Breast epithelium (tissue), 4 donors: ENCODE measurements around the gene DNAH3. TPM values are rescaled to one million over a fixed set of nuclear protein-coding genes. Genes with fewer than 3 reads are reported as not detected.

Experiments used
- DNase-seq, 2 donors: peaks; one replicate each; pipeline ENCODE4 v3.0.0-alpha.2; 2019; ENCODE audit warnings: low spot score in 2 of 2
- H3K27ac ChIP-seq, 2 donors: fragments of 200-600 bp; sonication (generic) in 1 of 2; one replicate each; pipeline ENCODE4 v1.5.1; 2016 to 2019; ENCODE audit warnings: mild to moderate bottlenecking in 1 of 2
- H3K27me3 ChIP-seq, 2 donors: fragments of 200-600 bp; sonication (generic) in 1 of 2; one replicate each; pipeline versions ENCODE4 v1.5.1 to v1.6.0; 2017 to 2019; ENCODE audit warnings: control low read depth in 1 of 2, mild to moderate bottlenecking in 1 of 2
- H3K36me3 ChIP-seq: fragments of 200-600 bp; one replicate; pipeline ENCODE4 v1.5.1; 2019
- H3K4me1 ChIP-seq, 2 donors: fragments of 200-600 bp; sonication (generic); one replicate each; pipeline ENCODE4 v1.5.1; 2016 to 2019; ENCODE audit warnings: control low read depth in 1 of 2
- H3K4me3 ChIP-seq, 3 donors: fragments of 200-600 bp; sonication (generic); 1 replicate in 2 of 3; 2 replicates in 1 of 3; pipeline ENCODE4 v1.5.1; 2016 to 2019; ENCODE audit warnings: mild to moderate bottlenecking in 3 of 3, moderate library complexity in 2 of 3
- H3K9me3 ChIP-seq, 2 donors: fragments of 200-600 bp; sonication (generic) in 1 of 2; one replicate each; pipeline ENCODE4 v1.5.1; 2016 to 2019; ENCODE audit warnings: control low read depth in 1 of 2
- CTCF ChIP-seq, 3 donors: fragments of 450-650 bp; IDR thresholded peaks; one replicate each; pipeline ENCODE4 v1.5.1; 2016 to 2017; ENCODE audit warnings: antibody characterized with exemption in 3 of 3, mild to moderate bottlenecking in 3 of 3, moderate library complexity in 3 of 3
- POLR2A ChIP-seq: fragments of 450-650 bp; IDR thresholded peaks from one replicate; pipeline ENCODE4 v1.6.1; 2016; ENCODE audit warnings: antibody characterized with exemption, mild to moderate bottlenecking, moderate library complexity
- POLR2AphosphoS5 ChIP-seq, 3 donors: sonication (generic); formaldehyde crosslinking; IDR thresholded peaks; one replicate each; pipeline ENCODE4 v1.6.1; 2017; ENCODE audit warnings: antibody characterized with exemption in 3 of 3
- intact Hi-C: fragments of 100-400 bp; cut with DNase I; formaldehyde crosslinking; loops from one replicate; pipeline ENCODE4 v1.15.1; 2023; ENCODE audit warnings: low total_unique reads
- total RNA-seq, 3 donors: library from RNA; depleted of rRNA; stranded (reverse); fragments of >200 nt; gene quantifications; one replicate each; pipeline ENCODE4 v1.1.0, GENCODE V29; 2016

Gene DNAH3
- total RNA-seq, 3 donors from 2014 or later: under 0.01 to 0.59 TPM; not detected in 1

DNA sequence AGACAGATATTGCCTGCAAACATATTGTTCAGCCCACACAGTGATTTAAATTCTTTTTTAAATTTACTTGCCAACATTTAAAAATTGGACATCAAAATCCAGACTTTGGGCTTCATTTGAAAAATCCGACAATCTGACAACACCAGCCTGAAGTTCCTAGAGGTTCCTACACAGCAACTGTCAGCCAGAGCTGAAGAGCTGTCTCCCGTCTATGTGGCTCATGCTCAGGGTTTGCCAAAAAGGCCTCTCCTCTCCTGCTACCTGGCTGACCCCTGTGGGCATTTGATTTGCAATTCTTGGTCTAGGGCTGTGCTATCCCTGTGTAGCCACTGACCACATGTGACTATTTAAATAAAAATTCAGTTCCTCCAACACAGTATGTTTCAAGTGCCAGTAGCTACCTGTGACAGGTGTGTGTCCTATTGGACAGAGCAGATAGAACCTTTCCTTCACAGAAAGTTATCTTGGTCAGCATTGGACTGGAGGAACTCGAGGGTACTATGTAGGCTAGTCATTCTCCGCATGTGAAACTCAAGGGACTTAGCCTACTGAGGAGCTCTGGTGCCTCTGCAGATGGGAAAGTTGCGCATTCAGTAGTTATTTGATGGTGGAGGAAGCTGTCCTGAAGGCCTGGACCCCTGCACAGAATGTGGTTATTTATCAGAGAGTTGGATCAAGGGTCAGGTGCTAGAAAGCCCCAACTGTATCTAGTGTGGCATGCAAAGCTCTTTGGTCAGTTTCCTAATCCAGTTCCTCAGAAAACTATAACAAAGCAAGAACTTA lies 247.3 kb downstream of the DNAH3 start:
- Histone ChIP-seq H3K4me3 (no peak overlapping the region), H3K27ac (peak overlapping the region; percentile 98 to 99), H3K27me3 (no peaks in the 10 kb centered on the region), H3K36me3 (no peaks in the 10 kb centered on the region), H3K4me1 (peaks cover 5 to 28% of the 10 kb centered on the region in 2 donors), H3K9me3 (no peaks in the 10 kb centered on the region)
- no peak for DNase-seq
- TF ChIP-seq POLR2AphosphoS5 (IDR thresholded peaks at IDR 0.05) (no peak), CTCF (IDR thresholded peaks at IDR 0.05) (no peak), POLR2A (no peak)
- intact Hi-C loops: no loop called here

- no peaks in the 10 kb centered on the region for H3K9me3 ChIP-seq
- TF ChIP-seq CTCF (IDR thresholded peaks at IDR 0.05): no peak
- TF ChIP-seq POLR2A: no peak
- TF ChIP-seq POLR2AphosphoS5 (IDR thresholded peaks at IDR 0.05): no peak
- no peaks in the 10 kb centered on the region for H3K36me3 ChIP-seq
- H3K4me1 ChIP-seq: peaks cover 5 to 35% of the 10 kb centered on the region in 2 donors
- no peak for DNase-seq
- H3K4me3 ChIP-seq: peak overlapping the region in 1 of 3 donors; percentile 78
- intact Hi-C loops: no loop called here
- H3K27me3 ChIP-seq: no peaks in the 10 kb centered on the region
- H3K27ac ChIP-seq: peak overlapping the region; percentile 98 to 99
These were observed 248.2 kb downstream of the DNAH3 start for GRCh38 chr16:20902426-20902825.

DNA sequence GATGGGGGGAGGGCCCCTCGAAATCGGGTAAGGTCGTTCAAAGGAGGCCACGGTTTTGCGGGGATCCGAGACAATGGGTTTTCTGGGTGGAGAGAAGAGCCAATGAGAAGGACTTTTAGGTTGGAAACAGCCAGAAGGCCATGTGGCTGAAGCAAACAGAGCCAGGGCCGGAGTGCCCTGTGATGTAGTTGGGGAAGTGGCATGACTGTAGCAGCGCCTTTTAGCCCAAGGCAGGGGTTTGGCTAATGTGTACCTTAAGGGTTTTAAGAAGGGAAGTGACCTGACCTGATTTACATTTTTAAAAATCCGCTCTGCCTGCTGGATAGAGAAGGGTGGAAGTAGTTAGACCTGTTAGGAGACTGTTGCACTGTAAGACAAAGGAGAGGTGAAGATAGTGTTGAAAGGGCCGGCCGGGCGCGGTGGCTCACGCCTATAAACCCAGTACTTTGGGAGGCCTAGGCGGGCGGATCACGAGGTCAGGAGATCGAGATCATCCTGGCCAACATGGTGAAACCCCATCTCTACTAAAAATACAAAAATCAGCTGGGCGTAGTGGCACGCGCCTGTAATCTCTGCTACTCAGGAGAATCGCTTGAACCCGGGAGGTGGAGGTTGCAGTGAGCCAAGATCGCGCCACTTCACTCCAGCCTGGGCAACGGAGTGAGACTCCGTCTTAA lies 249.1 kb downstream of the DNAH3 start:
- peak overlapping the region; percentile 98 to 99 for H3K27ac ChIP-seq
- intact Hi-C loops: no loop called here
- peaks cover 5 to 35% of the 10 kb centered on the region in 2 donors for H3K4me1 ChIP-seq
- H3K9me3 ChIP-seq: no peaks in the 10 kb centered on the region
- H3K27me3 ChIP-seq: no peaks in the 10 kb centered on the region
- peak overlapping the region; percentile 72 to 87 (median 78) for H3K4me3 ChIP-seq
- TF ChIP-seq POLR2AphosphoS5 (IDR thresholded peaks at IDR 0.05): peak in 2 of 3 donors; percentile 8 to 15
- no peak for TF ChIP-seq CTCF (IDR thresholded peaks at IDR 0.05)
- no peaks in the 10 kb centered on the region for H3K36me3 ChIP-seq
- peak; percentile 71 to 73 for DNase-seq

GRCh38 chr16:20901068-20901435 lies 249.6 kb downstream of the DNAH3 start:
- H3K36me3 ChIP-seq: no peaks in the 10 kb centered on the region
- no peak for DNase-seq
- H3K27ac ChIP-seq: peak overlapping the region; percentile 98 to 99
- peaks cover 5 to 33% of the 10 kb centered on the region in 2 donors for H3K4me1 ChIP-seq
- no peak for TF ChIP-seq POLR2A
- no peak for TF ChIP-seq POLR2AphosphoS5 (IDR thresholded peaks at IDR 0.05)
- no peak for TF ChIP-seq CTCF (IDR thresholded peaks at IDR 0.05)
- peak overlapping the region; percentile 72 to 87 (median 78) for H3K4me3 ChIP-seq
- H3K9me3 ChIP-seq: no peaks in the 10 kb centered on the region
- no peaks in the 10 kb centered on the region for H3K27me3 ChIP-seq
- intact Hi-C loops: no loop called here
